WTC11 (cell line): Measurements from ENCODE around the gene RANBP10. TPM values are rescaled to one million over a fixed set of nuclear protein-coding genes. Genes with fewer than 3 reads are reported as not detected.

Experiments
- ATAC-seq: fragments of 200-7000 bp; cut with Tn5 transposase; 2 replicates; pipeline ENCODE4 v1.10.0; 2021; ENCODE audit warnings: mild to moderate bottlenecking, moderate library complexity
- CTCF ChIA-PET: fragments of 300-600 bp; sonication (Branson Sonifier 250); formaldehyde crosslinking; loops from one replicate; lab custom pipeline; 2021; ENCODE audit warnings: antibody characterized with exemption; lab: Charles Lee
- POLR2A ChIA-PET: fragments of 350-600 bp; sonication (Branson Sonifier 250); formaldehyde crosslinking; loops from one replicate; lab custom pipeline; 2021; ENCODE audit warnings: antibody characterized with exemption; lab: Charles Lee
- DNase-seq: peaks from one replicate; pipeline ENCODE4 v3.0.0; 2021; ENCODE audit warnings: low spot score
- H3K27ac Mint-ChIP-seq: 2 replicates; pipeline ENCODE4 v1.8.0; 2021; ENCODE audit warnings: mixed read lengths
- H3K27me3 Mint-ChIP-seq: 2 replicates; pipeline ENCODE4 v1.8.0; 2021; ENCODE audit warnings: low read depth, mild to moderate bottlenecking, moderate library complexity, mixed read lengths
- H3K36me3 Mint-ChIP-seq: 2 replicates; pipeline ENCODE4 v1.8.0; 2021; ENCODE audit warnings: mixed read lengths
- H3K4me1 Mint-ChIP-seq: 2 replicates; pipeline ENCODE4 v1.8.0; 2022; ENCODE audit warnings: mixed read lengths
- H3K4me3 Mint-ChIP-seq: 2 replicates; pipeline ENCODE4 v1.8.0; 2021; ENCODE audit warnings: mild to moderate bottlenecking, moderate library complexity, mixed read lengths
- H3K9me3 Mint-ChIP-seq: 2 replicates; pipeline ENCODE4 v1.8.0; 2021; ENCODE audit warnings: mixed read lengths
- ARID4B ChIP-seq: sonication (generic); formaldehyde crosslinking; IDR thresholded peaks from 2 replicates; pipeline ENCODE4 v1.8.0; 2023; ENCODE audit warnings: missing genetic modification reagents, mild to moderate bottlenecking, borderline replicate concordance
- CREM ChIP-seq: sonication (generic); formaldehyde crosslinking; IDR thresholded peaks from 2 replicates; pipeline ENCODE4 v1.8.1; 2022; ENCODE audit warnings: mild to moderate bottlenecking, missing genetic modification reagents, moderate library complexity
- E2F4 ChIP-seq: sonication (generic); formaldehyde crosslinking; IDR thresholded peaks from 2 replicates; pipeline ENCODE4 v1.8.1; 2022; ENCODE audit warnings: low read depth, mild to moderate bottlenecking, moderate library complexity, missing genetic modification reagents, borderline replicate concordance
- EMX1 ChIP-seq: fragments of 250-450 bp; sonication (Bioruptor Pico); IDR thresholded peaks from 2 replicates; pipeline ENCODE4 v1.8.0; 2021; ENCODE audit warnings: mild to moderate bottlenecking
- ESRRA ChIP-seq: sonication (generic); formaldehyde crosslinking; IDR thresholded peaks from 2 replicates; pipeline ENCODE4 v1.8.1; 2022; ENCODE audit warnings: mild to moderate bottlenecking, missing genetic modification reagents, borderline replicate concordance
- GRHL2 ChIP-seq: fragments of 250-450 bp; sonication (Bioruptor Pico); IDR thresholded peaks from 2 replicates; pipeline ENCODE4 v1.8.0; 2022; ENCODE audit warnings: mild to moderate bottlenecking, moderate library complexity; ENCODE audit not compliant: insufficient replicate concordance, severe bottlenecking
- GTF2I ChIP-seq: fragments of 250-450 bp; sonication (Bioruptor Pico); conservative IDR thresholded peaks from 2 replicates; pipeline ENCODE4 v1.4.0; 2021; ENCODE audit warnings: mild to moderate bottlenecking
- JUN ChIP-seq: sonication (generic); formaldehyde crosslinking; IDR thresholded peaks from 2 replicates; pipeline ENCODE4 v1.8.0; 2023; ENCODE audit warnings: mild to moderate bottlenecking, missing genetic modification reagents
- PREB ChIP-seq: sonication (generic); formaldehyde crosslinking; IDR thresholded peaks from 2 replicates; pipeline ENCODE4 v1.8.1; 2022; ENCODE audit warnings: mild to moderate bottlenecking, missing genetic modification reagents, moderate library complexity, borderline replicate concordance
- PRRX2 ChIP-seq: fragments of 250-450 bp; sonication (Bioruptor Pico); IDR thresholded peaks from 2 replicates; pipeline ENCODE4 v1.8.0; 2021; ENCODE audit warnings: mild to moderate bottlenecking
- SP1 ChIP-seq: sonication (generic); formaldehyde crosslinking; conservative IDR thresholded peaks from 2 replicates; pipeline ENCODE4 v1.8.1; 2022; ENCODE audit warnings: missing genetic modification reagents
- TP53 ChIP-seq: sonication (generic); formaldehyde crosslinking; IDR thresholded peaks from 2 replicates; pipeline ENCODE4 v1.8.1; 2023; ENCODE audit warnings: mild to moderate bottlenecking, missing genetic modification reagents
- ZBTB21 ChIP-seq: sonication (generic); formaldehyde crosslinking; IDR thresholded peaks from 2 replicates; pipeline ENCODE4 v1.8.1; 2023; ENCODE audit warnings: mild to moderate bottlenecking, missing genetic modification reagents, borderline replicate concordance
- ZNF263 ChIP-seq: sonication (generic); formaldehyde crosslinking; IDR thresholded peaks from 2 replicates; pipeline ENCODE4 v1.8.1; 2022; ENCODE audit warnings: low read depth, mild to moderate bottlenecking, moderate library complexity, missing genetic modification reagents
- total RNA-seq: library from RNA; stranded (reverse); gene quantifications from 3 replicates; pipeline ENCODE4 v1.2.3, GENCODE V29; 2021
- TF ChIP-seq, protein P1 (sequence below): sonication (generic); formaldehyde crosslinking; IDR thresholded peaks from 2 replicates; pipeline ENCODE4 v1.8.1; 2023; ENCODE audit warnings: mild to moderate bottlenecking, missing genetic modification reagents, moderate library complexity
- TF ChIP-seq, protein P2 (sequence below): sonication (generic); formaldehyde crosslinking; IDR thresholded peaks from 2 replicates; pipeline ENCODE4 v1.8.0; 2023; ENCODE audit warnings: missing genetic modification reagents
- TF ChIP-seq, protein P3 (sequence below): sonication (generic); formaldehyde crosslinking; IDR thresholded peaks from 2 replicates; pipeline ENCODE4 v1.8.1; 2022; ENCODE audit warnings: mild to moderate bottlenecking, moderate library complexity, missing genetic modification reagents

The RANBP10 gene
- total RNA-seq, 1 experiment from 2014 or later = 14.0 TPM

- no peaks in the 10 kb centered on the region for H3K9me3 Mint-ChIP-seq
- H3K4me1 Mint-ChIP-seq = no peaks in the 10 kb centered on the region
- CTCF ChIA-PET = no interaction called here
- POLR2A ChIA-PET = no interaction called here
- 0 out of 2 replicates have a peak overlapping the region, but pooled peaks have one; percentile 26 for H3K27ac Mint-ChIP-seq
- H3K4me3 Mint-ChIP-seq = no peak overlapping the region
- H3K36me3 Mint-ChIP-seq = peaks cover 6% of the 10 kb centered on the region; the same call in 1 of the 2 replicates
- DNase-seq = no peak
- TF ChIP-seq, protein P1, sequence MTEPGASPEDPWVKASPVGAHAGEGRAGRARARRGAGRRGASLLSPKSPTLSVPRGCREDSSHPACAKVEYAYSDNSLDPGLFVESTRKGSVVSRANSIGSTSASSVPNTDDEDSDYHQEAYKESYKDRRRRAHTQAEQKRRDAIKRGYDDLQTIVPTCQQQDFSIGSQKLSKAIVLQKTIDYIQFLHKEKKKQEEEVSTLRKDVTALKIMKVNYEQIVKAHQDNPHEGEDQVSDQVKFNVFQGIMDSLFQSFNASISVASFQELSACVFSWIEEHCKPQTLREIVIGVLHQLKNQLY (CRISPR knock-in tag) = no peak
- TF ChIP-seq ZBTB21 (CRISPR knock-in tag) = no peak
- TF ChIP-seq E2F4 = no peak
- no peak for TF ChIP-seq ESRRA
- TF ChIP-seq GRHL2 (CRISPR knock-in tag) = no peak
- TF ChIP-seq TP53 (CRISPR knock-in tag) = no peak
- TF ChIP-seq ARID4B (CRISPR knock-in tag) = no peak
- TF ChIP-seq EMX1 = no peak
- TF ChIP-seq GTF2I (CRISPR knock-in tag) = no peak
- no peak for TF ChIP-seq PREB (CRISPR knock-in tag)
- TF ChIP-seq ZNF263 = no peak
- TF ChIP-seq SP1 (CRISPR knock-in tag) = no peak
- no peak for TF ChIP-seq PRRX2 (CRISPR knock-in tag)
- TF ChIP-seq, protein P2, sequence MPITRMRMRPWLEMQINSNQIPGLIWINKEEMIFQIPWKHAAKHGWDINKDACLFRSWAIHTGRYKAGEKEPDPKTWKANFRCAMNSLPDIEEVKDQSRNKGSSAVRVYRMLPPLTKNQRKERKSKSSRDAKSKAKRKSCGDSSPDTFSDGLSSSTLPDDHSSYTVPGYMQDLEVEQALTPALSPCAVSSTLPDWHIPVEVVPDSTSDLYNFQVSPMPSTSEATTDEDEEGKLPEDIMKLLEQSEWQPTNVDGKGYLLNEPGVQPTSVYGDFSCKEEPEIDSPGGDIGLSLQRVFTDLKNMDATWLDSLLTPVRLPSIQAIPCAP = no peak
- no peak for TF ChIP-seq JUN
- TF ChIP-seq, protein P3, sequence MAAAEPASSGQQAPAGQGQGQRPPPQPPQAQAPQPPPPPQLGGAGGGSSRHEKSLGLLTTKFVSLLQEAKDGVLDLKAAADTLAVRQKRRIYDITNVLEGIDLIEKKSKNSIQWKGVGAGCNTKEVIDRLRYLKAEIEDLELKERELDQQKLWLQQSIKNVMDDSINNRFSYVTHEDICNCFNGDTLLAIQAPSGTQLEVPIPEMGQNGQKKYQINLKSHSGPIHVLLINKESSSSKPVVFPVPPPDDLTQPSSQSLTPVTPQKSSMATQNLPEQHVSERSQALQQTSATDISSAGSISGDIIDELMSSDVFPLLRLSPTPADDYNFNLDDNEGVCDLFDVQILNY (CRISPR knock-in tag) = no peak
- no peak for TF ChIP-seq CREM (CRISPR knock-in tag)
- TF ChIP-seq, all 79 proteins: peak for 0
- H3K27me3 Mint-ChIP-seq = no peaks in the 10 kb centered on the region
- ATAC-seq = no peak
Measured at GRCh38 chr16:67697422-67698185, 108.8 kb downstream of the RANBP10 start.
